ENCODE results near the gene SLCO2A1. TPM values are rescaled to one million over a fixed set of nuclear protein-coding genes. Genes with fewer than 3 reads are reported as not detected.

The SLCO2A1 gene
- total RNA-seq, 3 donors from 2014 or later: 4.2 to 11.1 (median 7.5) TPM

GRCh38 chr3:134030379-134031347 lies 938 bp upstream of the SLCO2A1 start:
- Histone ChIP-seq H3K27ac (peak overlapping the region; percentile 72 to 82), H3K4me3 (peak overlapping the region; percentile 55 to 95 (median 62)), H3K9me3 (no peaks in the 10 kb centered on the region), H3K27me3 (peaks cover 0 to 8% of the 10 kb centered on the region in 2 donors), H3K4me1 (no peaks in the 10 kb centered on the region), H3K36me3 (no peaks in the 10 kb centered on the region)
- DNase-seq (ENCODE audit: low spot score in 2 of 2): peak in 1 of 2 donors; percentile 37
- TF ChIP-seq CTCF (IDR thresholded peaks at IDR 0.05) (no peak), POLR2A (IDR thresholded peaks at IDR 0.05) (no peak), POLR2AphosphoS5 (IDR thresholded peaks at IDR 0.05) (no peak)
- intact Hi-C loops (cut with DNase I; ENCODE audit: low total_unique reads): no loop called here

GRCh38 chr3:134029256-134029733 lies 430 bp downstream of the SLCO2A1 start:
- Histone ChIP-seq H3K9me3 (no peaks in the 10 kb centered on the region), H3K27ac (peak overlapping the region; percentile 72 to 82), H3K4me1 (no peaks in the 10 kb centered on the region), H3K36me3 (no peaks in the 10 kb centered on the region), H3K4me3 (peak overlapping the region; percentile 55 to 95 (median 62)), H3K27me3 (peaks cover 0 to 8% of the 10 kb centered on the region in 2 donors)
- DNase-seq (ENCODE audit: low spot score in 2 of 2): no peak
- no peak for TF ChIP-seq POLR2A (IDR thresholded peaks at IDR 0.05)
- no peak for TF ChIP-seq CTCF (IDR thresholded peaks at IDR 0.05)
- TF ChIP-seq POLR2AphosphoS5 (IDR thresholded peaks at IDR 0.05): no peak
- intact Hi-C loops (cut with DNase I; ENCODE audit: low total_unique reads): no loop called here

GRCh38 chr3:134028486-134029255 lies 1.1 kb downstream of the SLCO2A1 start:
- intact Hi-C loops (cut with DNase I; ENCODE audit: low total_unique reads): no loop called here
- Histone ChIP-seq H3K4me1 (no peaks in the 10 kb centered on the region), H3K4me3 (peak overlapping the region; percentile 55 to 95 (median 62)), H3K9me3 (no peaks in the 10 kb centered on the region), H3K27me3 (peaks cover 0 to 8% of the 10 kb centered on the region in 2 donors), H3K36me3 (no peaks in the 10 kb centered on the region), H3K27ac (peak overlapping the region in 1 of 2 donors; percentile 29)
- no peak for TF ChIP-seq POLR2A (IDR thresholded peaks at IDR 0.05)
- no peak for TF ChIP-seq POLR2AphosphoS5 (IDR thresholded peaks at IDR 0.05)
- TF ChIP-seq CTCF (IDR thresholded peaks at IDR 0.05): no peak
- no peak for DNase-seq (ENCODE audit: low spot score in 2 of 2)

GRCh38 chr3:134027631-134028030 lies 2.1 kb downstream of the SLCO2A1 start:
- Histone ChIP-seq H3K27me3 (peaks cover 0 to 8% of the 10 kb centered on the region in 2 donors), H3K36me3 (no peaks in the 10 kb centered on the region), H3K9me3 (no peaks in the 10 kb centered on the region), H3K4me1 (no peaks in the 10 kb centered on the region), H3K27ac (no peak overlapping the region), H3K4me3 (peak overlapping the region in 1 of 3 donors; percentile 95)
- no peak for TF ChIP-seq CTCF (IDR thresholded peaks at IDR 0.05)
- DNase-seq (ENCODE audit: low spot score in 2 of 2): no peak
- intact Hi-C loops (cut with DNase I; ENCODE audit: low total_unique reads): no loop called here

Data from breast epithelium (tissue), 4 donors.